22Rv1 (cell line): ENCODE data around the gene TRAPPC10.

ENCODE experiments used
- CTCF ChIP-seq: fragments of 450-650 bp; IDR thresholded peaks from 2 replicates; pipeline ENCODE4 v1.5.1; 2017; ENCODE audit warnings: mild to moderate bottlenecking
- ZFX ChIP-seq: fragments of 450-650 bp; IDR thresholded peaks from 2 replicates; pipeline ENCODE4 v1.6.1; 2017; ENCODE audit warnings: antibody characterized with exemption, borderline replicate concordance

GRCh38 chr21:44087426-44088400 is 75.6 kb downstream of the TRAPPC10 start:
- no peak for TF ChIP-seq CTCF
- no peak for TF ChIP-seq ZFX
